Gastroesophageal sphincter (tissue), 3 donors: ENCODE data around the gene TRIM59.

ENCODE experiments used
- CTCF ChIP-seq, 4 experiments: fragments of 200-600 bp in 2 of 4; fragments of 450-650 bp in 2 of 4; sonication (generic) in 1 of 4; IDR thresholded peaks; one replicate each; pipeline ENCODE4 v1.5.1; 2017 to 2019; ENCODE audit warnings: antibody characterized with exemption in 4 of 4, mild to moderate bottlenecking in 2 of 4, moderate library complexity in 2 of 4
- POLR2A ChIP-seq, 2 donors: fragments of 450-650 bp; IDR thresholded peaks; one replicate each; pipeline ENCODE4 v1.6.1; 2017; ENCODE audit warnings: antibody characterized with exemption in 2 of 2, mild to moderate bottlenecking in 2 of 2, moderate library complexity in 1 of 2
- POLR2AphosphoS5 ChIP-seq: sonication (generic); formaldehyde crosslinking; IDR thresholded peaks from one replicate; pipeline ENCODE4 v1.6.1; 2017; ENCODE audit warnings: antibody characterized with exemption

- TF ChIP-seq POLR2A (IDR thresholded peaks at IDR 0.05): no peak
- TF ChIP-seq CTCF (IDR thresholded peaks at IDR 0.05): no peak
- no peak for TF ChIP-seq POLR2AphosphoS5
Measured at GRCh38 chr3:160481856-160482255, 32.3 kb upstream of the TRIM59 start.
